Measurements from ENCODE around the gene MIA3.
"Not testable (repeated sequence)": the region's sequence is repeated elsewhere in the genome, so short reads cannot be mapped to it uniquely, and the experiment has no call there.

Gene MIA3

GRCh38 chr1:222663431-222663934 lies 45.6 kb downstream of the MIA3 start:
- DNase-seq (ENCODE audit: low read depth): no peak

GRCh38 chr1:222665964-222666363 lies 48.1 kb downstream of the MIA3 start:
- no peak for DNase-seq (ENCODE audit: low read depth)

GRCh38 chr1:222668184-222668583 lies 50.3 kb downstream of the MIA3 start:
- not testable (repeated sequence) for DNase-seq (ENCODE audit: low read depth)

- DNase-seq (ENCODE audit: low read depth): not testable (repeated sequence)
These were observed 51.2 kb downstream of the MIA3 start for GRCh38 chr1:222669107-222669506.

GRCh38 chr1:222670110-222670509 lies 52.2 kb downstream of the MIA3 start:
- DNase-seq (ENCODE audit: low read depth): no peak

GRCh38 chr1:222680080-222680479 lies 62.2 kb downstream of the MIA3 start:
- DNase-seq (ENCODE audit: low read depth): no peak

- DNase-seq (ENCODE audit: low read depth): no peak
These were observed 73.1 kb downstream of the MIA3 start for GRCh38 chr1:222691016-222691415.

- no peak for DNase-seq (ENCODE audit: low read depth)
These were observed 77.0 kb downstream of the MIA3 start for GRCh38 chr1:222694927-222695326.

- no peak for DNase-seq (ENCODE audit: low read depth)
These were observed 78.8 kb downstream of the MIA3 start for GRCh38 chr1:222696741-222697140.

GRCh38 chr1:222697203-222697602 lies 79.3 kb downstream of the MIA3 start:
- no peak for DNase-seq (ENCODE audit: low read depth)

- no peak for DNase-seq (ENCODE audit: low read depth)
These were observed 79.9 kb downstream of the MIA3 start for GRCh38 chr1:222697826-222698225.

- no peak for DNase-seq (ENCODE audit: low read depth)
These were observed 84.3 kb downstream of the MIA3 start for GRCh38 chr1:222702210-222702609.

GRCh38 chr1:222704260-222704659 lies 86.4 kb downstream of the MIA3 start:
- no peak for DNase-seq (ENCODE audit: low read depth)

GRCh38 chr1:222706815-222707214 lies 88.9 kb downstream of the MIA3 start:
- no peak for DNase-seq (ENCODE audit: low read depth)

- DNase-seq (ENCODE audit: low read depth): no peak
These were observed 91.8 kb downstream of the MIA3 start for GRCh38 chr1:222709700-222710153.

GRCh38 chr1:222711319-222712252 lies 93.7 kb downstream of the MIA3 start:
- peak; percentile 34 for DNase-seq (ENCODE audit: low read depth)

GRCh38 chr1:222712253-222713090 lies 94.6 kb downstream of the MIA3 start, which contains the start of the genes AIDA and BROX:
AIDA (minus strand) TSS chr1:222712491; CDS start chr1:222712317, 174 bp downstream.
BROX (plus strand) TSS chr1:222712564; CDS start chr1:222715700, 3,136 bp downstream.
- DNase-seq (ENCODE audit: low read depth): peak; percentile 96

GRCh38 chr1:222713091-222713961 lies 95.4 kb downstream of the MIA3 start:
- peak; percentile 88 for DNase-seq (ENCODE audit: low read depth)

GRCh38 chr1:222716393-222716792 lies 98.5 kb downstream of the MIA3 start:
- no peak for DNase-seq (ENCODE audit: low read depth)

Measured in stimulated activated CD8-positive, alpha-beta memory T cell treated with anti-CD3 and anti-CD28 coated beads, Interleukin-4, amount 100 ng/mL, for 24 hours (primary cell).